ENCODE measurements around the gene CFTR.

CFTR gene

DNA sequence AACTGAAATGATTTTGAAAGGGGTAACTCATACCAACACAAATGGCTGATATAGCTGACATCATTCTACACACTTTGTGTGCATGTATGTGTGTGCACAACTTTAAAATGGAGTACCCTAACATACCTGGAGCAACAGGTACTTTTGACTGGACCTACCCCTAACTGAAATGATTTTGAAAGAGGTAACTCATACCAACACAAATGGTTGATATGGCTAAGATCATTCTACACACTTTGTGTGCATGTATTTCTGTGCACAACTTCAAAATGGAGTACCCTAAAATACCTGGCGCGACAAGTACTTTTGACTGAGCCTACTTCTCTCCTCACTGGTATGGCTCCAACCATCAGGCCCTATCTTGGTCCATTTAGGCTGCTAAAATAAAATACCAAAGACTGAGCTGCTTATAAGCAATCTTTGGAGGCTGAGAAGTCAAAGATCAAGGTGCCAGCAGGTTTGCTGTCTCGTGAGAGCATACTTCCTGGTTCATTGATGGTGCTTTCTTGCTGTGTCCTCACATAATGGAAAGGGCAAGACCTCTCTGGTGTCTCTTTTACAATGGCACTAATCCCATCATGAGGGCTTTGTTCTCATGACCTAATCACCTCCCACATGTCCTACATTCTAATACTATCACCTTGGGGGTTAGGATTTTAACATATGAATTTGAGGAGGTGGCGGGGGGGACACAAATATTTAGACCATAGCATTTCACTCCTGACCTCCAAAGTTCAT is 173.3 kb downstream of the CFTR start:
- DNase-seq (ENCODE audit: low read depth) = no peak

DNA sequence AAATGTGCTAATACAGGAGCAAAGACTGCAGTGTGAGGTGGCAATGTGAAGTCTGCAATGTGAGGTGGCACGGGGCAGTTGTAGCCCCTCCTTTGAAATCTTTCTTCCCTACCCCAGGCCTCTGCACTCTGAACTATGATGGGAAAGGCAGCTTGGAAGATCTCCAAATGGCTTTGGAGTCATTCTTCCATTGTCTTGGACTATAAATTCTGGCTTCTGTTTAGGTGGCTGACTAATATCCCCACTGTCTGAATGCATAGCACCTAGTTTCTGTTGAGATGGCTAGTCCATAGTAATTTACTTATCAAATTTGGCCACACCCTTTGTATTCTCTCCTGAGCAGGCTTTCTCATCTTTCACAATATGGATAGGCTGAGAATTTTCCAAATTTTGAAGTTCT is 175.0 kb downstream of the CFTR start:
- DNase-seq (ENCODE audit: low read depth) = no peak

DNA sequence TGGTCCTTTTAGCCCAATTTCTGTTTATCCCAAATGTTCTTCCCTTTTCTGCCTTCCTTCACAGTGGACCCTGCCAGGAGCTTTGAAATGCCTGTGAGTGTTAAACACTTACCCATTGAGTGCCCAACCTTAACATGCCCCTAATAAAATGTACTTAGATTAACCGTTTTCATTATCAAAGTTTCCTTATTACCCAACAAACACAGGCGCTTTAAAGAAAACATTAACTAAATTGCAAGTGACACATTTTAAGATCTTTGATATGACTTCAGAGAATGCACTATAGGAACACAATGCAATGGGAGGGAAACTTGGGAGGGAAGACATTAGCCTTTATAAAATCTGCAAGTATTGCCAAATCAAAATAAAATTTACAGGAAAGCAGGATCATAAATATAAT is 177.0 kb downstream of the CFTR start:
- DNase-seq (ENCODE audit: low read depth) = no peak

DNA sequence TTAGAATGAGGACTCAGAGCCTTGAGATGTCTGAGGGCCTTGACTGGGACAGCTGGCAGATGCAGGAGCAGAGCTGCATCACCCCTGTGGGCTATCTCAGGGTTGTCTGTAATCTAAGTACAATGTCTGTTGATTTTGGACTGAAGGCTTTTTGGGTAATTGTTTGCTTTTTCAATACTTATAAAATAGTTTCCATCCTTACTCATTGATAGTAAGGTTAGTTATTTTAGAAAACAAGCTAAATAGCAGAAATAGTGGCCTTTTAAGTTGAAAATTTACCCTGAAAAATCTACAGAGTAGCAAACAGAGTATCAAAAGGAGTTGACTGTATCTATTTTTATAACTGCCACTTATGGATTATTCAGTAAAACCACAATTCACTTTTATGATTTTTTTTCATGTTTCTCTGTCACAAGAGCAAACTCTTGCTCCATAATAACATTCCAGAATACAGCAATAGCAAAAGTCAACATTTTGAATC is 179.7 kb downstream of the CFTR start:
- DNase-seq (ENCODE audit: low read depth) = no peak

GRCh38 chr7:117661328-117661727 is 181.5 kb downstream of the CFTR start:
- DNase-seq (ENCODE audit: low read depth) = no peak

DNA sequence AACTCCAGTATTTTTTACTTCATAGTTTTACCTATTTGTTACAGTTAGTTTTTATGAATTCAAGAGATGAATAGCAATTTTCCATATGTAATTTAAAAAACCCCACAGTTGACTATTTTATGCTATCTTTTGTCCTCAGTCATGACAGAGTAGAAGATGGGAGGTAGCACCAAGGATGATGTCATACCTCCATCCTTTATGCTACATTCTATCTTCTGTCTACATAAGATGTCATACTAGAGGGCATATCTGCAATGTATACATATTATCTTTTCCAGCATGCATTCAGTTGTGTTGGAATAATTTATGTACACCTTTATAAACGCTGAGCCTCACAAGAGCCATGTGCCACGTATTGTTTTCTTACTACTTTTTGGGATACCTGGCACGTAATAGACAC is 184.2 kb downstream of the CFTR start:
- DNase-seq (ENCODE audit: low read depth) = no peak

- DNase-seq (ENCODE audit: low read depth) = no peak
Observed at GRCh38 chr7:117665368-117665767, 185.5 kb downstream of the CFTR start.

DNA sequence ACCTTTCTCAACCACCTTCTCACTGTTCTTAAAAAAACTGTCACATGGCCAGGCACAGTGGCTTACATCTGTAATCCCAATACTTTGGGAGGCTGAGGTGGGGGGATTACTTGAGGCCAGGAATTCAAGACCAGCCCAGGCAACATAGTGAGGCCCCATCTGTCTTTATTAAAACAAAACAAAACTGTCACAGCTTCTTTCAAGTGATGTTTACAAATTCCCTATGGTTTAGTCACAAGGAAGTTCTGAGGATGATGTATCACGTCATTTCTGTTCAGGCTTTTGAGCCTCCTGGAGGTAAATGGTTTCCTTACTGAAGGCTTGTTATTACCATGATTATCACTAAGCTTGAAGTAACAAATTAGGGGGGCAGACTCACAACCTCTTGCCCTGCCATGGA is 186.2 kb downstream of the CFTR start:
- no peak for DNase-seq (ENCODE audit: low read depth)

- no peak for DNase-seq (ENCODE audit: low read depth)
Observed at GRCh38 chr7:117666689-117667088, 186.9 kb downstream of the CFTR start.

- DNase-seq (ENCODE audit: low read depth) = no peak
Observed at GRCh38 chr7:117667456-117667855, 187.6 kb downstream of the CFTR start.

- no peak for DNase-seq (ENCODE audit: low read depth)
Observed at GRCh38 chr7:117669818-117670217, 190.0 kb downstream of the CFTR start.

GRCh38 chr7:117672453-117672852 is 192.6 kb downstream of the CFTR start:
- no peak for DNase-seq (ENCODE audit: low read depth)

DNA sequence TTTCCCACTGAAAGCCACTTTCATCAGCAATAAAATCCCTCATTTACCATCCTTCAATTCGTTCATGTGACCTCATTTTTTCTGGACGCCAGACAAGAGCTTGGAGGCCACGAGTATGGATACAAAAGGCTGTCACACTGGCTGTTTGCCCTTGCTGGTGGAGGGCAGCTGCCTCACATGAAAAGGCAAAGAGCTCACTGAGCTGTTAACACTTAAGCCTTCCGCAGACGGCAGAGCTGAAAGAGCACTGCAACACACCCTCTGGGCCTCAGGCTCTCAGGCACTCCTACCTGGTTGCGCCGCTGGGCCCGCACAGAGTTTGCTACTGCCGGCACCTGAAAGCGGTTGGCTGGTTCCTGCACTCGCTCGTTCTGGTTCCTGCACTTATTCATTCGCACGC is 193.5 kb downstream of the CFTR start:
- no peak for DNase-seq (ENCODE audit: low read depth)

DNA sequence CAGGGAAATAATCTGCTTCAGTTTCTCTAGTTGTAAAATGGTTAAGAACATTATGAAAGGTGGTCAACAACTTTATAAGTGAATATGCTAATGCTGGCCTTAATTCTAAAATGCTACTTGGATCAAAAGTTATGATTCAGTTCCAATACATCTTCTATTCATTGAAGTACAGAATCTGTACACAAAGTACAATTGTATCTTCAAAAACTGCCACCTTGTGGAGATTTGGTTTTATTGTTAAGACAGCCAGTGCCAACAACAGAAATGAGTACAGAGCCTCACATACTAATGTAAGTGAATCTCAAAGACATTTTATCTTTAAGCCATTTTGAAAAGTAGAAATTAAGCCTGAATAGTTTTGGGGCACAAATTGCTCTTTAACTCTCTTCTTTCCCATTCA is 194.0 kb downstream of the CFTR start:
- no peak for DNase-seq (ENCODE audit: low read depth)

- no peak for DNase-seq (ENCODE audit: low read depth)
Observed at GRCh38 chr7:117674617-117675016, 194.8 kb downstream of the CFTR start.

DNA sequence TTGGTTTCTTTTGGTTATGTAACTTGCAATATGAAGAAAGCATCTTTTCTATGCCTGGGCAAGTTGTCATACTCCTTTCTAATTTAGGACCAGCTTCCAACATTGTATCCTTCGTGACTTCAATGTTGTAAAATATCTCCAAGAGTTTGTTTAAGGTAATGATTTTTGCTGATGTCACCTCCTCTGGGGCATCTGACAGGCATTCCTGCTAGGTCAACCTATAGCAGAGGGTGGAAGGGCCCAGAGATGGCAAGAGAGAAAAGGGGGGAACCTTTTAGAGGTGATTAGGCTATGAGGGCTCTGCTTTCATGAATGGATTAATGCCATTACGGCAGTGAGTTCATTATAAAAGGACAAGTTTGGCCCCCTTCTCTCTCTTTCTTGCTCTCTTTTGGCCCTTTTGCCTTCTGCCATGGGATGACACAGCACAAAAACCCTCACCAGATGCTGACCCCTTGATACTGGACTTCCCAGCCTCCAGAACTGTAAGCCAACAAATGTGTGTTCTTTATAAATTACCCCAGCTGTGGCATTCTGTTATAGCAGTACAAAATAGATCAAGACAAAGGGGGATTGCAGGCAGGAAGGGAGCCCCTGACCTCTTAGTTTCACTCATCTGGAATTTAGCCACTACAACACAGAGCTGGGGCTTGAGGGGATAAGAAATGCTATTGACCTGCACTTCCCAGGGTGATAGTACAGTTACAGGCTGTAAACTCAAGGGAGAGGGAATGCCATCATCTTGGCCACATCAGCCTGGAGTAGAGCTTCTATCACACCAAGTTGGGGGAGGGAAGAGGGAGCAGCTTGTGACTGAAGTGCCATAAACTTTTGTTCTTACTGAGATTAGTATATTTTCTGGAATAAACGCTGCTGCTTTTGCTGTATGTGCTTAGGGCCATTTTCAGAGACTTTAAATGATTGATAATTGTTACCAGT is 195.9 kb downstream of the CFTR start:
- no peak for DNase-seq (ENCODE audit: low read depth)

- DNase-seq (ENCODE audit: low read depth) = no peak
Observed at GRCh38 chr7:117679120-117679519, 199.3 kb downstream of the CFTR start.

GRCh38 chr7:117682681-117683385 is 203.0 kb downstream of the CFTR start:
- DNase-seq (ENCODE audit: low read depth) = no peak

DNA sequence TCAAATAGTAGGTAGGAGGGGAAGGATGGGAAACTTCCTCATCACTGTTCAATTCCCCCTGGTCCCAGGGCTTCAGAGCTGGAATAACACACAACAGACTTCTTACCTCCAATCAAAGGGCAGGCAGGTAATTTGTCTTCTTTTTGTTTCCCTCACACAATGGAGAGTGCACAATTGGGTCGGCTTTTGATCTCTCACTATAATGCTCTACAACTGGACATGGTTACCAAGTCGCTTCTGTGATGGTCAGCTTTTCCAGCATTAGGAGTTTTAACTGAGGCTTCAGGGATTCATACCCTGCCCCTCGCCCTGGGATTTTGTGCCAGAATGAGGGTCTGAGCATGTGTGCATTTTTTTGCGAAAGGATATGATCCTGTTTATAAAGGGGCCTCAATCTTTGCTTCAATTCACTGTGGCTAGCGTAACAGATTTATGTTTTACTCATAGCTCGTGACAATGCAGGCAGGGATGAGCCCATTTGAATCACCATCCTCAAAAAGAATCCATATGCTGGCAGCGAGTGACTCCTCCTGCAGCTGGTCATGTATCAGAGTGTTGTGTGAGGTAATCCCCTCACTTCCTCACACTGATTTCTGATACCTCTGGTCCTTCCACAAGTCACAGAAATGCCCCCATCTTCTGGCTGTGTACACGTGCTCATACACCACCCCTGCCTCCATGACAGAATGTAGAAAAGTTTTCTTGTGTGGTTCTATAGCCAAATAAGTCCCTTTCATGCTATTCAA is 203.8 kb downstream of the CFTR start:
- no peak for DNase-seq (ENCODE audit: low read depth)

- DNase-seq (ENCODE audit: low read depth) = no peak
Observed at GRCh38 chr7:117685795-117686194, 206.0 kb downstream of the CFTR start.

- DNase-seq (ENCODE audit: low read depth) = no peak
Observed at GRCh38 chr7:117686311-117686935, 206.6 kb downstream of the CFTR start.

Data from stimulated activated CD8-positive, alpha-beta memory T cell treated with anti-CD3 and anti-CD28 coated beads, Interleukin-12 subunit alpha, Interleukin-12 subunit beta, amount 100 ng/mL, for 4 hours (primary cell).